ENCODE measurements around the gene F2R. TPM values are rescaled to one million over a fixed set of nuclear protein-coding genes. Genes with fewer than 3 reads are reported as not detected.

Gene F2R
- total and polyA plus RNA-seq, 2 experiments from 2014 or later = 15.0 to 26.0 TPM

GRCh38 chr5:76762484-76762883, 46.6 kb downstream of the F2R start:
- Mint-ChIP-seq H3K36me3 (ENCODE audit: low read depth) (no peaks in the 10 kb centered on the region), H3K27ac (no peak overlapping the region), H3K27me3 (ENCODE audit: insufficient read depth, low read depth, poor library complexity) (peaks cover 4% of the 10 kb centered on the region), H3K4me3 (no peak overlapping the region), H3K4me1 (peaks cover 5% of the 10 kb centered on the region; the same call in 2 of the 3 replicates), H3K9me3 (no peaks in the 10 kb centered on the region)
- ATAC-seq (no peak), DNase-seq (ENCODE audit: low spot score) (no peak)
- H3K9me2 ChIP-seq (ENCODE audit: insufficient read depth) = 0 out of 2 replicates have a peak, but pooled peaks cover 4% of the 10 kb centered on the region
- H3K4me3 ChIP-seq = no peak overlapping the region
- H3K79me2 ChIP-seq (replicated peaks; ENCODE audit: insufficient read depth) = no peaks in the 10 kb centered on the region
- TF ChIP-seq REST (IDR thresholded peaks at IDR 0.05; ENCODE audit: unreplicated experiment) (no peak), CREB1 (CRISPR knock-in tag; IDR thresholded peaks at IDR 0.05; ENCODE audit: low read depth) (no peak), ZNF331 (CRISPR knock-in tag; IDR thresholded peaks at IDR 0.05; ENCODE audit: low read depth) (no peak), EZH2phosphoT487 (IDR thresholded peaks at IDR 0.05; ENCODE audit: unreplicated experiment) (no peak), CTCF (conservative IDR thresholded peaks at IDR 0.05; ENCODE audit: low read depth in 2 of 2) (no peak), NANOG (IDR thresholded peaks at IDR 0.05; ENCODE audit: borderline replicate concordance) (no peak), ZNF114 (CRISPR knock-in tag; IDR thresholded peaks at IDR 0.05) (no peak), JUNB (IDR thresholded peaks at IDR 0.05; ENCODE audit: unreplicated experiment) (no peak), POLR2AphosphoS5 (IDR thresholded peaks at IDR 0.05; ENCODE audit: low read depth) (no peak), EZH2 (IDR thresholded peaks at IDR 0.05; ENCODE audit: low read depth, unreplicated experiment) (no peak), STAT1 (IDR thresholded peaks at IDR 0.05; ENCODE audit: unreplicated experiment) (no peak)
- TF ChIP-seq, protein P1, sequence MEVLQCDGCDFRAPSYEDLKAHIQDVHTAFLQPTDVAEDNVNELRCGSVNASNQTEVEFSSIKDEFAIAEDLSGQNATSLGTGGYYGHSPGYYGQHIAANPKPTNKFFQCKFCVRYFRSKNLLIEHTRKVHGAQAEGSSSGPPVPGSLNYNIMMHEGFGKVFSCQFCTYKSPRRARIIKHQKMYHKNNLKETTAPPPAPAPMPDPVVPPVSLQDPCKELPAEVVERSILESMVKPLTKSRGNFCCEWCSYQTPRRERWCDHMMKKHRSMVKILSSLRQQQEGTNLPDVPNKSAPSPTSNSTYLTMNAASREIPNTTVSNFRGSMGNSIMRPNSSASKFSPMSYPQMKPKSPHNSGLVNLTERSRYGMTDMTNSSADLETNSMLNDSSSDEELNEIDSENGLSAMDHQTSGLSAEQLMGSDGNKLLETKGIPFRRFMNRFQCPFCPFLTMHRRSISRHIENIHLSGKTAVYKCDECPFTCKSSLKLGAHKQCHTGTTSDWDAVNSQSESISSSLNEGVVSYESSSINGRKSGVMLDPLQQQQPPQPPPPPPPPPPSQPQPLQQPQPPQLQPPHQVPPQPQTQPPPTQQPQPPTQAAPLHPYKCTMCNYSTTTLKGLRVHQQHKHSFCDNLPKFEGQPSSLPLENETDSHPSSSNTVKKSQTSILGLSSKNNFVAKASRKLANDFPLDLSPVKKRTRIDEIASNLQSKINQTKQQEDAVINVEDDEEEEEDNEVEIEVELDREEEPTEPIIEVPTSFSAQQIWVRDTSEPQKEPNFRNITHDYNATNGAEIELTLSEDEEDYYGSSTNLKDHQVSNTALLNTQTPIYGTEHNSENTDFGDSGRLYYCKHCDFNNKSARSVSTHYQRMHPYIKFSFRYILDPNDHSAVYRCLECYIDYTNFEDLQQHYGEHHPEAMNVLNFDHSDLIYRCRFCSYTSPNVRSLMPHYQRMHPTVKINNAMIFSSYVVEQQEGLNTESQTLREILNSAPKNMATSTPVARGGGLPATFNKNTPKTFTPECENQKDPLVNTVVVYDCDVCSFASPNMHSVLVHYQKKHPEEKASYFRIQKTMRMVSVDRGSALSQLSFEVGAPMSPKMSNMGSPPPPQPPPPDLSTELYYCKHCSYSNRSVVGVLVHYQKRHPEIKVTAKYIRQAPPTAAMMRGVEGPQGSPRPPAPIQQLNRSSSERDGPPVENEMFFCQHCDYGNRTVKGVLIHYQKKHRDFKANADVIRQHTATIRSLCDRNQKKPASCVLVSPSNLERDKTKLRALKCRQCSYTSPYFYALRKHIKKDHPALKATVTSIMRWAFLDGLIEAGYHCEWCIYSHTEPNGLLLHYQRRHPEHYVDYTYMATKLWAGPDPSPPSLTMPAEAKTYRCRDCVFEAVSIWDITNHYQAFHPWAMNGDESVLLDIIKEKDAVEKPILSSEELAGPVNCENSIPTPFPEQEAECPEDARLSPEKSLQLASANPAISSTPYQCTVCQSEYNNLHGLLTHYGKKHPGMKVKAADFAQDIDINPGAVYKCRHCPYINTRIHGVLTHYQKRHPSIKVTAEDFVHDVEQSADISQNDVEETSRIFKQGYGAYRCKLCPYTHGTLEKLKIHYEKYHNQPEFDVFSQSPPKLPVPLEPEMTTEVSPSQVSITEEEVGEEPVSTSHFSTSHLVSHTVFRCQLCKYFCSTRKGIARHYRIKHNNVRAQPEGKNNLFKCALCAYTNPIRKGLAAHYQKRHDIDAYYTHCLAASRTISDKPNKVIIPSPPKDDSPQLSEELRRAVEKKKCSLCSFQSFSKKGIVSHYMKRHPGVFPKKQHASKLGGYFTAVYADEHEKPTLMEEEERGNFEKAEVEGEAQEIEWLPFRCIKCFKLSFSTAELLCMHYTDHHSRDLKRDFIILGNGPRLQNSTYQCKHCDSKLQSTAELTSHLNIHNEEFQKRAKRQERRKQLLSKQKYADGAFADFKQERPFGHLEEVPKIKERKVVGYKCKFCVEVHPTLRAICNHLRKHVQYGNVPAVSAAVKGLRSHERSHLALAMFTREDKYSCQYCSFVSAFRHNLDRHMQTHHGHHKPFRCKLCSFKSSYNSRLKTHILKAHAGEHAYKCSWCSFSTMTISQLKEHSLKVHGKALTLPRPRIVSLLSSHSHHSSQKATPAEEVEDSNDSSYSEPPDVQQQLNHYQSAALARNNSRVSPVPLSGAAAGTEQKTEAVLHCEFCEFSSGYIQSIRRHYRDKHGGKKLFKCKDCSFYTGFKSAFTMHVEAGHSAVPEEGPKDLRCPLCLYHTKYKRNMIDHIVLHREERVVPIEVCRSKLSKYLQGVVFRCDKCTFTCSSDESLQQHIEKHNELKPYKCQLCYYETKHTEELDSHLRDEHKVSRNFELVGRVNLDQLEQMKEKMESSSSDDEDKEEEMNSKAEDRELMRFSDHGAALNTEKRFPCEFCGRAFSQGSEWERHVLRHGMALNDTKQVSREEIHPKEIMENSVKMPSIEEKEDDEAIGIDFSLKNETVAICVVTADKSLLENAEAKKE (CRISPR knock-in tag; IDR thresholded peaks at IDR 0.05) = no peak
- TF ChIP-seq, protein P2, sequence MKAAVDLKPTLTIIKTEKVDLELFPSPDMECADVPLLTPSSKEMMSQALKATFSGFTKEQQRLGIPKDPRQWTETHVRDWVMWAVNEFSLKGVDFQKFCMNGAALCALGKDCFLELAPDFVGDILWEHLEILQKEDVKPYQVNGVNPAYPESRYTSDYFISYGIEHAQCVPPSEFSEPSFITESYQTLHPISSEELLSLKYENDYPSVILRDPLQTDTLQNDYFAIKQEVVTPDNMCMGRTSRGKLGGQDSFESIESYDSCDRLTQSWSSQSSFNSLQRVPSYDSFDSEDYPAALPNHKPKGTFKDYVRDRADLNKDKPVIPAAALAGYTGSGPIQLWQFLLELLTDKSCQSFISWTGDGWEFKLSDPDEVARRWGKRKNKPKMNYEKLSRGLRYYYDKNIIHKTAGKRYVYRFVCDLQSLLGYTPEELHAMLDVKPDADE (IDR thresholded peaks at IDR 0.05) = no peak
- H3K4me2 ChIP-seq = no peak overlapping the region
- no peaks in the 10 kb centered on the region for H3F3A ChIP-seq (replicated peaks; ENCODE audit: low read depth)
- H4K20me1 ChIP-seq (replicated peaks; ENCODE audit: insufficient read depth) = no peaks in the 10 kb centered on the region
- H3K36me3 ChIP-seq (ENCODE audit: insufficient read depth) = no peaks in the 10 kb centered on the region
- no peak overlapping the region for H3K27ac ChIP-seq (ENCODE audit: low read depth)
- H3K4me1 ChIP-seq (ENCODE audit: insufficient read depth) = peaks cover 6% of the 10 kb centered on the region
- H2AFZ ChIP-seq = no peak overlapping the region
- no peaks in the 10 kb centered on the region for H3K27me3 ChIP-seq (ENCODE audit: insufficient read depth)
